ENCODE results near the gene C2orf42. TPM values are rescaled to one million over a fixed set of nuclear protein-coding genes. Genes with fewer than 3 reads are reported as not detected.
"Not testable (repeated sequence)": the region's sequence is repeated elsewhere in the genome, so short reads cannot be mapped to it uniquely, and the experiment has no call there.

Gene C2orf42
- total RNA-seq, 1 experiment from 2014 or later, result 15.3 TPM

- BruUV-seq (replicated peaks), result no TSS peak
Measured at GRCh38 chr2:70226781-70227180, 36.0 kb upstream of the C2orf42 start.

GRCh38 chr2:70223305-70223704 lies 32.5 kb upstream of the C2orf42 start:
- CTCF ChIA-PET; H3K4me3 ChIP-seq (ENCODE audit: low read depth, low read length, poor library complexity, severe bottlenecking); BruUV-seq (replicated peaks); intact Hi-C loops (cut with micrococcal nuclease; ENCODE audit: unreplicated experiment); H3K27me3 ChIP-seq (replicated peaks; ENCODE audit: insufficient read depth, low read depth, low read length, poor library complexity); POLR2A ChIA-PET (ENCODE audit: low non-redundant PET); H3K9me3 ChIP-seq (ENCODE audit: low read depth, low read length, poor library complexity, severe bottlenecking); DNase-seq (ENCODE audit: low spot score); H3K4me1 ChIP-seq (ENCODE audit: insufficient read depth, low read length, poor library complexity, severe bottlenecking); H3K27ac ChIP-seq (ENCODE audit: low read depth, low read length, poor library complexity, severe bottlenecking): not testable (repeated sequence)
- H3K36me3 ChIP-seq (ENCODE audit: insufficient read depth, low read length, poor library complexity, severe bottlenecking), result peaks cover 97% of the 10 kb centered on the region

More at GRCh38 chr2:70226781-70227180, 36.0 kb upstream of the C2orf42 start:
- Histone ChIP-seq H3K27ac (ENCODE audit: low read depth, low read length, poor library complexity, severe bottlenecking) (no peak overlapping the region), H3K36me3 (ENCODE audit: insufficient read depth, low read length, poor library complexity, severe bottlenecking) (peaks cover 97% of the 10 kb centered on the region), H3K27me3 (replicated peaks; ENCODE audit: insufficient read depth, low read depth, low read length, poor library complexity) (no peaks in the 10 kb centered on the region), H3K4me1 (ENCODE audit: insufficient read depth, low read length, poor library complexity, severe bottlenecking) (no peaks in the 10 kb centered on the region), H3K4me3 (ENCODE audit: low read depth, low read length, poor library complexity, severe bottlenecking) (no peak overlapping the region), H3K9me3 (ENCODE audit: low read depth, low read length, poor library complexity, severe bottlenecking) (no peaks in the 10 kb centered on the region)
- ChIA-PET POLR2A (ENCODE audit: low non-redundant PET) (no interaction called here), CTCF (no interaction called here)
- DNase-seq (ENCODE audit: low spot score), result no peak
- intact Hi-C loops (cut with micrococcal nuclease; ENCODE audit: unreplicated experiment), result no loop called here
- TF ChIP-seq EZH2 (IDR thresholded peaks at IDR 0.05; ENCODE audit: borderline replicate concordance, low read depth, low read length, poor library complexity, severe bottlenecking) (no peak), CTCF (conservative IDR thresholded peaks at IDR 0.05; ENCODE audit: low read depth, low read length) (no peak)

GRCh38 chr2:70214953-70215549 lies 24.2 kb upstream of the C2orf42 start:
- BruUV-seq (replicated peaks), result no TSS peak
- H3K27me3 ChIP-seq (replicated peaks; ENCODE audit: insufficient read depth, low read depth, low read length, poor library complexity), result no peaks in the 10 kb centered on the region
- TF ChIP-seq CTCF (conservative IDR thresholded peaks at IDR 0.05; ENCODE audit: low read depth, low read length) (no peak), EZH2 (IDR thresholded peaks at IDR 0.05; ENCODE audit: borderline replicate concordance, low read depth, low read length, poor library complexity, severe bottlenecking) (no peak)
- H3K4me3 ChIP-seq (ENCODE audit: low read depth, low read length, poor library complexity, severe bottlenecking), result no peak overlapping the region
- H3K27ac ChIP-seq (ENCODE audit: low read depth, low read length, poor library complexity, severe bottlenecking), result no peak overlapping the region
- DNase-seq (ENCODE audit: low spot score), result no peak
- ChIA-PET CTCF (no interaction called here), POLR2A (ENCODE audit: low non-redundant PET) (no interaction called here)
- H3K36me3 ChIP-seq (ENCODE audit: insufficient read depth, low read length, poor library complexity, severe bottlenecking), result peaks cover 83% of the 10 kb centered on the region
- H3K4me1 ChIP-seq (ENCODE audit: insufficient read depth, low read length, poor library complexity, severe bottlenecking), result peaks cover 7% of the 10 kb centered on the region
- no peaks in the 10 kb centered on the region for H3K9me3 ChIP-seq (ENCODE audit: low read depth, low read length, poor library complexity, severe bottlenecking)
- intact Hi-C loops (cut with micrococcal nuclease; ENCODE audit: unreplicated experiment), result no loop called here

DNA sequence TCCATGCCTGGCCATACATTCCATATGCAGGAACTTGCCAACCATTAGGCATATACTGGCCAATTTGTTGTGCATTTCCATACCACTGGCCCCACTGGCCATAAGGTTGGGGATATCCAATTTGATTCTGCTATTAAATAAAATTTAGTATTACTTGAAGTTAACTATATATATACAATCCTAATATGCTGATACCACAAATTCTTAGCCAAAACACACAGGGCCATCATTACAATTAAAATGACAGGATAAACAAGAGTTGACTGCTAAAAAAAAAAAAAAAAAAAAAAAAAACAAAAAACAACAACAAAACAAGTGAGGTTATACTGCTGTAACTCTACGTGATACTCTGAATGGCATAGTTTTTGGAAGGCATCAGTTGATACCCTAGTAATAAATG lies 23.5 kb upstream of the C2orf42 start:
- Histone ChIP-seq H3K36me3 (ENCODE audit: insufficient read depth, low read length, poor library complexity, severe bottlenecking) (peaks cover 79% of the 10 kb centered on the region), H3K4me3 (ENCODE audit: low read depth, low read length, poor library complexity, severe bottlenecking) (no peak overlapping the region), H3K27ac (ENCODE audit: low read depth, low read length, poor library complexity, severe bottlenecking) (no peak overlapping the region), H3K9me3 (ENCODE audit: low read depth, low read length, poor library complexity, severe bottlenecking) (no peaks in the 10 kb centered on the region), H3K4me1 (ENCODE audit: insufficient read depth, low read length, poor library complexity, severe bottlenecking) (peaks cover 7% of the 10 kb centered on the region), H3K27me3 (replicated peaks; ENCODE audit: insufficient read depth, low read depth, low read length, poor library complexity) (no peaks in the 10 kb centered on the region)
- ChIA-PET POLR2A (ENCODE audit: low non-redundant PET) (no interaction called here), CTCF (no interaction called here)
- TF ChIP-seq EZH2 (IDR thresholded peaks at IDR 0.05; ENCODE audit: borderline replicate concordance, low read depth, low read length, poor library complexity, severe bottlenecking), result no peak
- TF ChIP-seq CTCF (conservative IDR thresholded peaks at IDR 0.05; ENCODE audit: low read depth, low read length), result no peak
- DNase-seq (ENCODE audit: low spot score), result no peak
- no TSS peak for BruUV-seq (replicated peaks)
- intact Hi-C loops (cut with micrococcal nuclease; ENCODE audit: unreplicated experiment), result no loop called here

Data from A673 (cell line).